Measurements from ENCODE around the gene FARP2.
"Not testable (repeated sequence)": the region's sequence is repeated elsewhere in the genome, so short reads cannot be mapped to it uniquely, and the experiment has no call there.

FARP2 gene

GRCh38 chr2:241506793-241507429, 150.8 kb downstream of the FARP2 start:
- DNase-seq = no peak

- peak; percentile 36 for DNase-seq
Observed at GRCh38 chr2:241507430-241508239, 151.6 kb downstream of the FARP2 start.

- peak; percentile 99 for DNase-seq
Observed at GRCh38 chr2:241508240-241509154, 152.4 kb downstream of the FARP2 start, which contains the start of gene STK25. TSS of gene STK25 (minus strand) at chr2:241508584. CDS start at chr2:241508035, 549 bp downstream.

- DNase-seq = no peak
Observed at GRCh38 chr2:241509155-241509784, 153.2 kb downstream of the FARP2 start.

GRCh38 chr2:241511091-241511741, 155.1 kb downstream of the FARP2 start:
- DNase-seq = no peak

GRCh38 chr2:241514553-241514952, 158.5 kb downstream of the FARP2 start:
- DNase-seq = no peak

- no peak for DNase-seq
Observed at GRCh38 chr2:241514986-241515737, 159.1 kb downstream of the FARP2 start.

- no peak for DNase-seq
Observed at GRCh38 chr2:241516520-241516965, 160.5 kb downstream of the FARP2 start.

- no peak for DNase-seq
Observed at GRCh38 chr2:241517297-241517696, 161.2 kb downstream of the FARP2 start.

- DNase-seq = no peak
Observed at GRCh38 chr2:241519669-241520068, 163.6 kb downstream of the FARP2 start.

- no peak for DNase-seq
Observed at GRCh38 chr2:241522477-241522876, 166.4 kb downstream of the FARP2 start.

- DNase-seq = not testable (repeated sequence)
Observed at GRCh38 chr2:241525818-241526780, 170.0 kb downstream of the FARP2 start.

GRCh38 chr2:241530571-241530970, 174.5 kb downstream of the FARP2 start:
- DNase-seq = no peak

- DNase-seq = no peak
Observed at GRCh38 chr2:241531161-241531722, 175.2 kb downstream of the FARP2 start.

- no peak for DNase-seq
Observed at GRCh38 chr2:241532168-241532567, 176.1 kb downstream of the FARP2 start.

GRCh38 chr2:241532733-241533601, 176.9 kb downstream of the FARP2 start:
- no peak for DNase-seq

GRCh38 chr2:241534293-241534692, 178.2 kb downstream of the FARP2 start:
- no peak for DNase-seq

- DNase-seq = no peak
Observed at GRCh38 chr2:241534701-241535375, 178.8 kb downstream of the FARP2 start.

Measured in activated CD4-positive, alpha-beta T cell treated with anti-CD3 and anti-CD28 coated beads, Interleukin-10, Interleukin-2, amounts not matched to agents 100 ng/mL and 50 ng/mL, durations not matched to agents 16 hours and 8 hours (primary cell).